Measurements from ENCODE around the gene DPM2.

The DPM2 gene

GRCh38 chr9:127937388-127938297 is at the start of gene DPM2:
Gene DPM2, minus strand, starts transcription at chr9:127937854. Its CDS starts 34 bp downstream, at chr9:127937820.
- DNase-seq: peak; percentile 92

GRCh38 chr9:127987103-127987614 is 49.5 kb upstream of the DPM2 start:
- DNase-seq: no peak

- DNase-seq: no peak
Measured at GRCh38 chr9:127985011-127985410, 47.4 kb upstream of the DPM2 start.

GRCh38 chr9:127983847-127984289 is 46.2 kb upstream of the DPM2 start:
- no peak for DNase-seq

GRCh38 chr9:127982912-127983311 is 45.3 kb upstream of the DPM2 start:
- DNase-seq: peak; percentile 50

- peak; percentile 57 for DNase-seq
Measured at GRCh38 chr9:127981559-127982121, 44.0 kb upstream of the DPM2 start.

GRCh38 chr9:127980706-127981558 is 43.3 kb upstream of the DPM2 start, which contains the start of gene EEIG1:
Gene EEIG1, minus strand, starts transcription at chr9:127980989. Its CDS starts 852 bp downstream, at chr9:127980137.
- peak; percentile 99 for DNase-seq

- peak; percentile 70 for DNase-seq
Measured at GRCh38 chr9:127980060-127980705, 42.5 kb upstream of the DPM2 start.

- peak; percentile 79 for DNase-seq
Measured at GRCh38 chr9:127979333-127980059, 41.8 kb upstream of the DPM2 start.

GRCh38 chr9:127979015-127979332 is 41.3 kb upstream of the DPM2 start:
- no peak for DNase-seq

- peak; percentile 91 for DNase-seq
Measured at GRCh38 chr9:127977884-127978647, 40.4 kb upstream of the DPM2 start.

GRCh38 chr9:127977009-127977883 is 39.6 kb upstream of the DPM2 start:
- DNase-seq: no peak

GRCh38 chr9:127976498-127976897 is 38.8 kb upstream of the DPM2 start:
- no peak for DNase-seq

- DNase-seq: no peak
Measured at GRCh38 chr9:127975376-127976315, 38.0 kb upstream of the DPM2 start.

GRCh38 chr9:127974769-127975261 is 37.2 kb upstream of the DPM2 start:
- peak; percentile 66 for DNase-seq

GRCh38 chr9:127974001-127974768 is 36.5 kb upstream of the DPM2 start:
- no peak for DNase-seq

- peak; percentile 63 for DNase-seq
Measured at GRCh38 chr9:127973169-127974000, 35.7 kb upstream of the DPM2 start.

Data from islet precursor cell (in vitro differentiated cells).